DLD1 (cell line): Measurements from ENCODE around the gene CASZ1.

ENCODE experiments used
- in situ Hi-C: cut with HindIII; loops from 2 replicates; pipeline ENCODE4 v1.10.0; 2017; ENCODE audit warnings: low sequenced_read_pairs

The CASZ1 gene

DNA sequence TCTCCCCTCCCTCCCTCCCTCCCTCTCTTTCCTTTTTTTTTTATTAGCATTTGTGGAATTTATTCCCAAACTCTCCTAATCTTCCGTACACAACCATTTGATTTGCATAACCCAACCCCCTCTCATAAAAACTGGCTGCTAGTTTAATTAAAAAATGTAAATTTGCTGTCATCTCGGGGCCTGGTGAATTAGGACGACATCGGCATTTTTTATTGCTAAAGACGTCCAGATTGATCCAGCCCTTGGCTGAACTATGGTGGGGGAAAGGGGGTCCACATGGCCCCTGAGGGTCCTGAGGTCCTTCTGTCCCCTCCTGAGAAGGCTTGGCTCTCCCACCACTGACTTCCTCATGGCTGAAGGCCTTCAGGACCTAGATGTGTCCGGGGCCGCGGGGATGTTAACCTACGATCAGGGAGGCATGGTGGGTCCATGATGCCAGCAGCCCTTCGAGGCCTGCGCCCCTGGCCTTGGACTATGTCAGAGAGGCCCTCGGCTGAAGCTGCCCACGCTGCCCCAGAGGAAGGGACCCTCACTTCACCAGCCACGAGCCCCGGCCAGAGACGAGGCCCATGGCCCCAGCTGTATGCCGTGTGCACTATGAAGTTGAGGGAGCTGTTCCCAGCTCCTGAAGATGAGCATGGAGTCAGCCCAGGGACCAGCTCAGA lies 105.2 kb downstream of the CASZ1 start:
- in situ Hi-C loops, result no loop called here

DNA sequence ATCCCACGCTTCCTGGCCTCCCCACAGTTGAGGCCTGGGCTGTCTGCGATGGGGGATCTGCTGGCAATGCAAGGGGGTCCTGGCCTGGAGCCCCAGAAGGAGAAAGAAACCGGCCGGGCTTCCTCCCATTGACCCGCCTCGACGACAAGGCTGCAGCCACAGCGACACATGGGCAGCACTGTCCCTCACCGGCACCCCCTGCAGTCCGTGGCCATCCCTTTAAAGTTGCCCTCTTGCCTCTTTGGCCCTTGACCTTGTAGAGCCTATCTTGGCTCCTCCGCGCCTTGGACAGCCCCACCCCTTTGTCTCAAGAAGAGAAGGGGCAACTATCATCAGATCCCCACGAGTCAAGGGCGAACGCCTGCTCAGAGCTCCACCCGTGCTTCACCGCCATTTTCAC lies 106.0 kb downstream of the CASZ1 start:
- in situ Hi-C loops, result no loop called here

DNA sequence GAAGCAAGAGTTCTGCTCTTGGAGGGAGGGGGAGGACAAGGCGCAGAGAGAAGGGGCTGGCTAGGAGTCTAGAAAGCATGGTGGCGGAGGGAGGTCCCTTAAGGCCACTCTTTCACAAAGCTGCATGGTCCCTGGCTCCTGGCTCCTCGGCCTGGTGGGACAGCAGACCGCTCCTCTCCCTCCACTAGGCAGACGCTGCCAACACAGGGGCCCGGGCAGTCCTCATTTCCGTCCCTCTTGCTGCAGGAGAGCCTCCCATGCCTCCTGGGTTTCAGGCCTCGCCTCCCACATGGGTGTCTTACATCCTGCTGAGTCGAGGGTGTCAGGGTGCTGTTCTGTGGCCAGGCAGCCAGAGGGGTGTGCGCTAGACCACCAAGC lies 108.0 kb downstream of the CASZ1 start:
- in situ Hi-C loops, result no loop called here

DNA sequence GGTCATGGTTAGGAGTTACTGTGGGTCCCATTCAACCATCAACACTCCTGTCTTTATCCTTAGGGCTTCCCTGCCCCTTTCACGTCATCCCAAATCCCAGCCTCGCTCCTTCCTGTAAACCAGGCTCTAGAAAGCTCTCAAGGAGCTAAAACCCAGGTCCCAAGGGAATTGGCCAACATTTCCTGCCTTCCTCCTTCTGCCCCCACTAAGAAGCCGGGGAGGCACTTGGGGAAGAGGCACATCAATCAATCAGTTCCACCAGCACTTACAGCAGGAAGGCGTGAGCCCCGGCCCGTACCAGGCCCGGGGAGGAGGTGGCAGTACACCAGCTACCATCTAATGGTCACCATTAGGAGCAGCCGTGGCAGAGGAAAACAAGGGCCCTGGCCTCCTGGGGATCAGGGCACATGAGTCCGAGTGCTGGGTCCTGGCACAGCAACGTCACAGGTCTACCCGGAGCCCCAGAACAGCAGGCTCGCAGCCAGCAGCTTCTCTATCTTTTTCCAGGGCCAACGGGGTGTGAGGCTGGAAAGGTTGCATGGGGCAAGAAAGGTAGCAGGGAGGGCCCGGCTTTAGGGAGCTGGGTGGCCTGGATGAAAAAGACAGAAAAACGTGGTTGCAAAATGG lies 108.6 kb downstream of the CASZ1 start:
- in situ Hi-C loops, result no loop called here

DNA sequence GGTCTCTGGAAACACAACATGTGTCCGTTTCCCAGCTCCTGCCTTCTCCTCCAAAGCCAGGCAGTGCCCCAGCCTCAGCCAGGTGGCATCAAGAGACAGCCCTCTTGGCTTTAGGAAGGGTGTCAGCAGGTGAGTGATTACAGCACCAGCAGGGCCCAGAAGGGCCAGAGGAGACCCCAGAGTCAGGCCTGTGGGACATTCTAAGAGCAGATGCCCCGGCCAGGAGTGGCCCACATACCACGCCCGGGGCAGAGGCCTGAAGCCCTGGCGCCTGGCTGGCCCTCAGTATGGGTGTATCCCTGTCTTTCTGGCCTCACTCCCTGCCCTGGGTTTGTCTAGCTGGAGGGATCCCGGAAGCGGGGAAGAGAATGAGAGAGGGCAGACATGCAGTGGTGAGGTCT lies 109.2 kb downstream of the CASZ1 start:
- in situ Hi-C loops, result no loop called here

DNA sequence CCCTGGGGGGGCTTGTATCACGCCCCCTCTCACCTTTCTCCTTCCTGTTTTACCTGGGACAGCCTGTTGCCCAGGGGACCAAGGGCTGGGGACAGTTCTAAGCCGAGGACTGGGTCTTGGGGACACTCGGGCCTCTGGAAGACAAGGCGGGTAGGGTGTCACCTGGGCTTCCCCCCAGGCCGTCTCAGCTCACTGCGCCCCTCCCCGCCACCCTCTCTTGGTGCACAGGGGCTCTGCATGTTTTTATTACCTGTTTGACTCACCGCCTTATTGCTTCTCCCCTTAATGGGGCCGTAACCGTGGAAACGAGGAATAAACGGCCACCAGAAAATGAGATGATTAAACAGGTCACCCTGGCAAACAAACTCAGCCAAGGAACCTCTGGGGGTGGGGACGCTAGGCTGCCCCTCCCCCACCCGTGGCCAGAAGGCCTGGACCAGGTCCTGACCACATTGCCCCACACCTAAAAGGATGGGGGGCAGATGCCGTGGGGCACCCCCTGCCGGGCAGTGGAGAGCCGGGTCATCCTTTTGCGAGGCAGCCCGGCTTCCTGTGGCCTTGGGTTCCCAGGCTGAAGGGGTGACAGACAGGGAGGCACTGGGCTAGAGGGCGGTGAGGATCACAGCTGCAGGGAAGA lies 109.9 kb downstream of the CASZ1 start:
- in situ Hi-C loops, result no loop called here

DNA sequence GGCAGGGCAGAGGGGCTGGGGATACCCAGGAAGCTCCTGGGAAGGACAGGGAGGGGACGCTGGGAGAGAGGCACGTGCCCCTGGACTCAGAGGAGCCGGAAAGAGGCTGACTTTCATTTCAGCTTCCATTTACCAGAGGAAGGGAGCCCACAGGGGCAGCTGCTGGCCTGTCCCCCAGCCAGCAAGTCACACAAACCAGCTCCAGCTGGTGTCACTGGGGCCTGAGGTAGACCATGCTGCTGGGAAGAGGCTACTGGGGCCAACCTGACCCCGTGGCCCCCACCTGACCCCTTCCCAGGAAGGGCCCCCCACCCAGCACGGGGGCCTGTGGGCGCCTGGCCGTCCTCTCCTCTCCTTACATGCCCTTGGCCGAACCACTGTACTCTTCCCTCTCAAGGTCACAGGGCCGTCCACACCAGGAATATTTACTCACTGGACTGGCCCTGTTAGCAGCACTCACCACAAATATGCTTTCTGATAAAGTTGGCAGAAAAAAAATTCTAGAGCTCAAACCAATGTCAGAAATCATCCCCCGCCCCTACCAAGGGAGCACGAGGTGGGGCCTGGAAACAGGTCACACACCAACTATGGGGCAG lies 110.5 kb downstream of the CASZ1 start:
- in situ Hi-C loops, result no loop called here

DNA sequence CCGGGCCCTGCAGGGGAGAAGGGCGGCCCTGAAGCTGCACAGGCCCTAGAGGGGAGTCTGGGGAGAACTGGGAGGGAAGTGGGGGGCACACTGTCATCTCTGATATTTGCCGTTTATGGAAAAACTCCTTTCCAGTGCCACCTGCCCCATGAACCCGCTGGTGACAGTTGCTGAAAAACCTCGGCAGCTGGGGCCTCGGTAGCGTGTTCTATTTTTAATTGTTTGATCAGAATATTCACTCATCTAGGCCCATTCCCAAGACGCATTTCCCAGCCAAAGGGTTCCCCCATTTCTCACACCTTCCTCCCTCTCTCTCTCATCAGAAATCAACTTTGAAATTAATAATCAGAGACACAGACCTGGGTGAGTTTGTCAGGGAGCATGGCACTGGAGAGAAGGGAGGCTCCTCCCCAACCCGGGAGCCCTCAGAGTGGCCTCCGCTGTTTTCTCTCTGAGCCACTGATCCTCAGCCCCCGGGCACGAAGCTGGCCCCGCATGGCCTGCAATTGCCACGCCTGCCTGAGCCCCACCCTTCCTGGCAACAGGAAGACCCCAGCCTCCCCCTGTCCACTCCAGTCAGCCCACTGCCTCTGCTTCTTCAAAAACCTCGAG lies 111.1 kb downstream of the CASZ1 start:
- in situ Hi-C loops, result no loop called here

DNA sequence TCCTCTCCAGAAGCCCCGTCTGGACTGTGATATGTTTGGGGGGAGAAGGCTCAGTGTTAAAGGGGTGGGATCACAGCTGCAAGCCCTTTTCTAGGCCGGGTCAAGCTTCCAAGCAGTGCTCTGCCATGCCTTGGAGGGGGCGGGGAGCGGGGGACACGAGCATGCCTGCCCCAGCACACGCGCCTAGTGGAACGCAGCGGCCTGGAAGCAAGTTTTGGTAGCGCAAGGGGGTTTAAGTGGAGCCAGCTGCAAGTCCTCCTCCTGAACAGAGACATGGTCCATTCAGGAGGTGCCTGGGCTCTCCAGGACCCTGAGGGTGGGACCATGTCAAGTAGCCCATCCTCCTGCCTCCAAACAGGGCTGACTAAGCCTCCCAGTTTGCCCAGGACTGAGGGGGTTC lies 112.2 kb downstream of the CASZ1 start:
- in situ Hi-C loops, result no loop called here

DNA sequence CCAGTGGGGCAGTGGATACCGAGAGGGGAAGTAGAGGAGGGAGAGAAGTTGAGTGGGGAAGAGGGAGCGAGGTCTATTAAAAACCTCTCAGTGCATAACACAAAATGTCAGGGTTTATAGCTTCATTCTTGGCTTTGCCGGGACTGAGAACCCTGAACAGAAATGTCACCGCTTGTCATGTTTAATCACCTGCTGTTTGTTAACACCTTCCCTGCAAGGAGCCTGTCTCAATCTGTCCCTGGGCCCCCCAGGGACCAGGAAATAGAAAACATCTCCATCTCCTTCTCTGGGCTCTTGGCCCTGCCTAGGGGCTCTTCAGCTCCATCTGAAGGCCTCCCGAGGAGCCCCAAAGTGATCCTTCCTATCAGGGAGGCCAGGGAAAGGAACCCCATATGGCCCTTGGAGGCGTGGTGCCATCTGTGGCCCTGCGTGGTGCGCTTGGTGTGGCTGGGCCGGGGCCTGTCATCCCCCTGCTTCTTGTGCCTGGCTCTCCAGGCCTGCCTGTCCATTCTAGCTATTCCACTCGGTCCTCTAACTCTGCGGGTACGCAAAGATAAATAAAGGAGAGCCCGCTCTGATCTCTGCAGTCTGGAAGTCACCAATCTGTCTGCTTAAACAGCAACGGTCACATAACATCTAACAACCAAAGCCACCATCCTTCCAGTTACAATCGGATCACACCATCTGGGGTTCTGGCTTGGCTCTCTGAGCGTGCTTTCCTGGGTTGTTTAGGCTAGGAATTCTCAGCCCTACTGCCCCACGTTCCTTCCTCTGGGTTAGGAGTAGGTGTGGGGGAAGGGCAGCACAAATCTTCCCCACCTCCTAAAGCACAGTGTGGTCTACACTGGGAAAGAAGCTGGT lies 113.8 kb downstream of the CASZ1 start:
- in situ Hi-C loops, result no loop called here

DNA sequence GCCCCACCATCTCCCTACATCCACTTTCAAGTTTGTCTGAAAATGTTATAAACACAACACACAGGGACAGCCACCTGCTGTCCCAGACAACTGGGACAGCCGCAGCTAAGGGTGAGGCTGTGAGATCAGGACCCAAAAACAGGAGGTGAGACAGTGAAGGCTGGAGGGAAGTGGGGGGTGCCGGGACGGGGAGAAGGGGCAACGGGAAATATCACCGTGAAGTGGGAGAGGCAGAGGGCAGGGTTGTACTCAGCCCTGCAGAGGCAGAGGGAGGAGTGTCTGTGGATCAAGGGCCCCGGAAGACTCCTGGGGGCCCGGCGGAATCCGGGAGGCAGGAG lies 114.4 kb downstream of the CASZ1 start:
- in situ Hi-C loops, result no loop called here

DNA sequence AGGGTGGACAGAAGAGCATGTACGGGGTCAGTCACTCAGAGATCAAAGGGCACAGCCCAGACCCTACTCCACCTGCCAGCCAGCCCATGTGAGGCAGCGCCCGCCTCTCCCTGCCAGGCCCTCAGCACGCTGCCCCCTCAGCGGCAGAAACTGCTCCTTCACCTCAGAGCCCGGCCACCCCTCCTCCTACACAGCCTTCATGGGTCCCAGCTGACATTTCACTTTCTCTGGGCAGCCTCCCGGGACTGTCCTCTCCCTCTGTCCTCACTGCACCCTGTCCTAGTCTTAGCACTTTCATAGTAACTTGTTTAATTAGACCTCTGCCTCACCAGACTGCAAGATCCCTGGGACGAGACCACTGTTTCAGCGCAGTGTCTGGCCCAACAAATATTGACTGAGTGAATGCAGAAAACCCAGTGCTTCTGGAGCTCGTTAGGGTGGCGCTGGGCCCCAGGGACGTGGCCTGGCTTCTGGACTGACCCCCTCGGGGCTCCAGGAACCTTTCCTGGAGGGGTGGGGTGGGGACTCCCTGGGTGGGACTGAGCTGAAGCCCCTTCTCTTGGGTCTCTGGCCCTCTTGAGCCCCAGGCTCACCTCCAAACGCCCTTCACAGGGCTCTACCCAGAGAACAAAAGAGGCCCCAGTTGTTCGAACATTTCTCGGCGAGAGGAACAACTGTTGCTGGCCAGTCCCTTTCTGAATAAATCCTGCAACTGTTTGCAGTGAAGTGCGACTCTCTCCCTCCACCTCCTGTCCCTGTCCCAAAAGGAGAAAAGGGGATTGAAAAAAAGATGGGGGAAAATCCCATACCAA lies 114.9 kb downstream of the CASZ1 start:
- in situ Hi-C loops, result no loop called here

DNA sequence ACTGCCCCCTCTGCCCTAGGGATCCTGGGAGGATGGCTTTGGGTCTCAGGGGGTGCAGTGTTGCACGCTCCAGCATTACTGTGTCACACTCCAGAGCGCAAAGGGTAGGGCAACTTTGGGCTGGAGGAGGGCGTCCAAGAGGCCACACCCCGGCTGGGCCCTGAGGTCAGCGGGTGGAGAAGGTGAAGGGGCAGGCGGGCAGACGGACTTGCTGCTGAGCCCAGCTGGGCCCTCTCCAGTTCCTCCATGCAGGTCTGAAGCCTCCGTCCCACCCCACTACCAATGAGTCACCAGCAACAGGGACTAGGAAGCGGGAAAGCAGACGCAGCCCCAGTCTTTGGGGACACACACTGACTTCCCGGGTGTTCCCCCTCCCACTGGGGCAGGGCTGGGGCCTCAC lies 116.0 kb downstream of the CASZ1 start:
- in situ Hi-C loops, result no loop called here

DNA sequence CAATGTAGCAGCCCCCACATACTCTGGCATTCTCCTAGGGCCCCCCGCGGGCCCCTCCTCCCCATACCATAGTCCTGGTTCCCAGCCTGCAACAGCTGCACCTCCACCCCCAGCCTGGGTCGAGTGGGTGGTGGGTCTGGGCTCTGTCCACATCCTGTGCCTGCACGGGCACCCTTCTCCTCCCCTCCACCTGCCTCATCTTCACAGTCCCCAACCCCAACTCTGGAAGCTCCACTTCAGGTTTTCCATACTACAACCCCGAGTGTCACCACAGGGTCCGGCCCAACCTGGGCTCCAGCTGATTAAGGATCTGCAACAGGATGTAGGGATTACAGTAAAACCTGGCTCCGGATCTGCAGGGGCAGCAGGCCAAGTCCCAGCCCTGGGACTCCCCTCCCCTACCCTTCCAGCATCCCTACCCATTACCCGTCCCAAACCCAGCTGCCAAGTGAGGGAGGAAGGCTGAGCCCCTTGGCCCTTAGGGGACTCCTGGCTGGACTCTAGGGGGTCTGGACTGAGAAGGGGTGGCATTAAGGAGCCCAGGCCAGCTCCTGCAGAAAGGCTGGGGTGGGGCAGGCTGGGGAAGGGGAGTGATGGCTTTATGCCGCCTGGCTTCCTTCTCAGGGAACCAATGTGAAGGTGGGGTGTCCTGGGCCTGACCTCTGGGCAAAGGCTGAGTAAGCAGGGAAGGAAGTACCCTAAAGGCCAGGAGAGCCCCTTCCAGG lies 116.8 kb downstream of the CASZ1 start:
- in situ Hi-C loops, result no loop called here

DNA sequence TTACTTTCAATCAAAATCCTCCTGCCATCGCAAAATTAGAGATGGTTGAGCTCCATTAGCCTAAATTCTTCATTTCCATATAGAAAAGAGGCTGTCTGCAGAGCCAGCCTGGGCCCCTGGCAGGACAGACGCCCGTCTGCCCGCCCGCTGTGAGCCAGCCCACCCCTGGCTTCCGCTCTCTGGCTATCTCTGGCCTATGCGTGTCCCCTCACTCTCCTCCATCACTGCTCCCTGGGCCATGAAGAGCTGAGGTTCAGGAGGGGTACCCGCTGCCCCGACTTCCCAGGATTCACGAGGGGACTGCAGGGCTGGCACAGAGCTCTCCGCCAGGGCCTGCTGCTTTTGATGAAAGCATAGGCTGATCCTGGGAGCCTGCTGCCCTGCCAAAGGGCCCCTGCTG lies 117.6 kb downstream of the CASZ1 start:
- in situ Hi-C loops, result no loop called here

DNA sequence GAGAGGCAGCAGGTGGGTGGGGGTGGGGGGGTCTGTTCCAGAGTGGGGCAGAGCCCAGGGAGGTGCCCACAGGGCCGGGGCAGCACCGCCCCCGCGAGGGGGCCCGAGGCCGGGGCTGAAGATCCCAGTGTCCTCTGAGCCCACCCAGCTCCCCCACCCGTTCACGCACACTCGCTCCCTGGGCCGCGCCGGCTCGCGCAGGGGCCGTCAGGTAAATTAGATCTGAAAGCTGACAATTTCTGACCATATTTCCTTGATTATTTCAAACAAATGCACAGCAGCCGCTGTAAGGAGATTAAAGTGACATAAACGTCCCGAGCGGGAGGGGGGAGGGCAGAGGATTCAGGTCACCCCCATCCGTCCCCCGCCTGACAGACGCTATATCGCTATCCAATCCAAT lies 118.0 kb downstream of the CASZ1 start:
- in situ Hi-C loops, result no loop called here

DNA sequence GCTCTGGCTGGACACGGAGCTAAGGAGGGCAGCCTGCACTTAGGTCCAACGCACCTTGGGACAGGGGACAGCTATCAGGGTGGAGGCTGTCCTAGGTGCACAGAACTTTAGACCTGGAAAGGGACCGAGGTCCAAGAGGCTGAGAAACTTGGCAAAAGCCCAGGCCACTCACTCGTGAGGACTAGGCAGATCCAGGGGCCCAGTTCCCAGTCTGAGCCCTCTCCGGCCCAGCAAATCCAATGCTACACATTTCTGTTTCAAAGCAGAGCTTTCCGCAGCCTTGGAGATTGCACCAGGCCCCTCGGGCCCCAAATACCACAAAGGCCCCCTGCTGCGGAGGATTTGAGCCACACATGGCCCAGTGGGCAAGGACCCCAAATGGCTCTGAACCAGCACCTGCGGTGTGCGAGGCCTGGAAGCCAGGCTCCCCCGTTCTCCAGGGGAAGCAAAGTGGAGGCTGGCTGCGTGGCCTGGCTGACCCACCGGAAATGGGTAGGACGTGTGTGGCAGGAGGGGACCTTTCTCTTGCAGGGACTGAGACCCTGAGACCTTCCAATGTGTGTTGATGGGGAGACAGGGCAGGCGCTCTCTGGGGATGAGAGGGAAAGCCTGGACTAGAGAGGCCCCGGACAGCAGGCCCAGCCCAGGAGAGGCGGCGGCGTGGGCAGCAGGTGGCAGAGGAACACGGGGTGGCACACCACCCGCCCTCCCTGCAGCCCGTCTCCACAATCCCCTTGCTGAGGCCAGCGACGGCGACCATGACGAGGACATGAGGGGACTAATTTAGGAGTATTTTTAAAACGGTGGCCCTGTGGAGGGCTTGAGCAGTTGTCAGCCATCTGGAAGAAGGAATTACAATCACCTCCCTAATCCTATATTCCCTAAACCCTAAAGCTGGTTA lies 118.7 kb downstream of the CASZ1 start:
- in situ Hi-C loops, result no loop called here

DNA sequence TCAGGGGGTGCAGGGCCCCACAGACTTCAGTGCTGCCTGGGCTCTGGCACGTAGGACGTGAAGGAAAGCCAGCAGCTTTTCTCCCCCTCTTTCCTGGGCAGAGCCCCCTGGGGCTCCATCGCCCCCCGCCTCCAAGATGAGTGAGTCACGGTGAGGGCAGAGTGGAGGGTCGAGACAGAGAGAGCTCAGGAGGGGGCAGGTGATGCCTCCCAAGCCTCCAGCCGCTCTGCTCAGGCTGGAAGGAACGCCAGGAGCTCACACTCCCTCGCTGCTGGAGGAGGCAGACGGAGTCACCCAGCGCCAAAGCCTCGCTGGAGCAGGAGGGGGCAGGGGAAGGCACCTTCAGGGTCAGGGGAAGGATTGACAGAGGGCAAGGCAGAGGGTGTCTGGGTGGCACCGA lies 119.5 kb downstream of the CASZ1 start:
- in situ Hi-C loops, result no loop called here
